GM04503 (cell line): ENCODE data around the gene GADD45A.

Source experiments
- DNase-seq: peaks from one replicate; pipeline ENCODE4 v3.0.0-alpha.2; 2012; ENCODE audit warnings: low read depth

Gene GADD45A

DNA sequence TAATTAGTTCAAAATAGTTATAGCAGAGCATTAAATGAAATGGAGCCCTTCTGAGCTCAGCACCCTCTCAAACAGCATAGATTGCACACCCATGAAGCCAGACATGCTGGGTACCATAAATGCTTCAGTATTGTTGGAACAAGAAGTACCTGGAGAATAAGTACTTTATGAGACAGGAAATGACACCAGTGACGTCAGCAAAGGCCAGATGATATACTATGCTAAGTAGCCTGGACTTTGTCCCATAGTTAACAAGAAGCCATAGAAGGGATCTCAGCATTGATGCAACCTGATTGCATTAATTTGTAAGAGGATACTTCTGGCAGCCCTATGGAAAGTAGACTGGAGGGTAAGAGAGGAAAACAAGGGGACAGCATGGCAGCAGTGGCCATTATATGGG, 16.3 kb upstream of the GADD45A start:
- no peak for DNase-seq

DNA sequence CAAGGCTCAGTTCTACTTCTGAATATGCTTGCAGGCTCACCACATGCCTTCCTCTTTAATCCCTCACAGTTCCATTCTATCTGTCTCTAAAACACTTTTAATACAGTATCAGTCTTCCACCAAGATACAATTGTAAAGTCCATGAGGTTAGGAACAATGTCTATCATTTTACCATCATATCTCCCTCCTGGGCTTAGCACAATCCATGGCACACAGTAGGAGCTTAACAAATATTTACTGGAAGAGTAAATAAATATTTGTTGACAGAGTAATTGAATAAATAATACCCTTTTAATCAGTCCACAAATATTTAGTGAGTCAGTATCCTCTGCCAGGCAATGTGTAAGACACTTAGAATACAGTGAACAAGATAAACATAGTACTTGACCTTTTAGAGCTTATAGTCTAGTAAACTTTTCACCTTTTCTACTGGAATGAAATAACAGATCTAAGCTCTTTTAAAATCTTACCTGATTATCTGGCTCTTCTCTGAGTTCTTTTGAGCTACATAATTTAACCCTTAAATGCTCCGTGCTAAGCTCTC, 12.7 kb upstream of the GADD45A start:
- DNase-seq, result no peak

DNA sequence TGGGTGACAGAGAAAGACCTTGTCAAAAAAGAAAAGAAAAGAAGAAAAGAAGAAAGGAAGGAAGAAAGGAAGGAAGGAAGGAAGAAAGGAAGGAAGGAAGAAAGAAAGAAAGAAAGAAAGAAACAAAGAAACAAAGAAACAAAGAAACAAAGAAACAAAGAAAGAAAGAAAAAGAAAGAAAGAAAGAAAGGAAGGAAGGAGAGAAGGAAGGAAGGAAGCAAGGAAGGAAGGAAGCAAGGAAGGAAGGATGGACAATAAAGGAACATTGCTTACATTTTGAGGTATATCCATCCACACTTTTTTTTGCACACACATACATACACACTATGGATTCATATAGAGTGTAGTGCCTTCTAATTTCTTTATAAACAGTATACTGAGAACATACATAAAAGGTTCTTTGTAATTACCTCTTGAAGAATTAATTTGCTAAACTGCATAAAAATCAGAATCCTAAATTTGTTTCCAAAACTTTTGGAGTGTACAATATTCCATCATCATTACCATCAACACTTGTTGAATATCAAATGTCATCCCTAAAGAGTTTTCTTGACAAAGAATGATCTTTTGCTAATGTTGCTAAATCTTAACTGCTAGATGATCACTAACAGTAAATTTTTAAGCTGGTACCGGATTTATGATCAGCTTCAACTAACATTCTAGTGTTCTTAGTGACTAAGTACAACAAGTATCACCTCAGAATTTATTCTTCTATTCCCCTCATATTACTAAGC, 11.4 kb upstream of the GADD45A start:
- no peak for DNase-seq

DNA sequence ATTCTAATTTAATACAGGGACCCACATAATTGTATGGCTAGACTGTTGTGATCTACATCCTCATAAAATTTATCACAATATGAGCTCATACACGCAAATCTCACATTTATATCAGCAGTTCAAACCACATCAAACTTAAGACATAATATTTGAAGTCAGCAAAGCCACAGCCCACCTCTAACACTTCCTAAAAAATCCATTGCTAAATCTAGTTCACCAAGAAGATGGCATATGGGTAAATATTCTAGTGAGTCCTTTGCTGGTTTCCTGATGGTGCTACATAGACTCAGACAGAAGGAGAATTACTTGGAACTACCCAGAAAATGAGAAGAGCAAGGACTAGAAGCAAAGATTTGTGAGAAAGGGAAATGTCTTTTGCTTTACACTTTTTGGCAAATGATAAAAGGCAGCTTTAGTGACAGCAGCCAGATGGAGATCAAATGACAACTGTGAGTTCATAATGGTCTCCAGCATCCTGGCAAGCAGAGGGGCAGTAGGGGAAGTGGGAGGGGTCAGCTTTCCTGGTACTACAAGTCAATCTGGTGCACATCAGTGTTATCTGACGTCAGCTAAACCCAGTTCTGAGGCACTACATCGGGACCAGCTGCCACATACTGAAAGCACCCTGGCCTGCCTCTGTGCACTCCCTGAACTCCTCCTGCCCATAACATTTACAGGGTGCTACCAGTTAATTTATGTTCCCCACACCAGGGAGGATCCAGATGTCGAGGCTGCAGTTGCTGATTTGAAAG, 10.6 kb upstream of the GADD45A start:
- no peak for DNase-seq

DNA sequence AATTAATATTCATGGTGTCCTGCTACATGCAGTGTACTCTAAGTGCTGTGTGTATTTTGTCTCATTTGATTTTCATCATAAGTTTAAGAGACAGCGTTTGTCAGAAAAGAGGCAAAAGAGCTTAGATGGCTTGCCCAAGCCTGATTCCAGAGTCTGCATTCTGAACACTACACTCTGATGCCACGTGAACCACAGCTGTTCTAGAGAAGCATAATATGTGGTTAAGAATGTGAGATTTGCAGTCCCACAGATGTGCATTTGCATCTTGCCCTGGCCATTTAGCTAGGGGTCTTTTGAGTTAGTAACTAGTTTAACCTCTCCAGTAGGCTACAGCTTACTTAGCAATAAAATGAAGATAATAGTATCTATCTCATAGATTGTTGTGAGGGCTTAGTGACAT, 9.2 kb upstream of the GADD45A start:
- DNase-seq, result no peak

DNA sequence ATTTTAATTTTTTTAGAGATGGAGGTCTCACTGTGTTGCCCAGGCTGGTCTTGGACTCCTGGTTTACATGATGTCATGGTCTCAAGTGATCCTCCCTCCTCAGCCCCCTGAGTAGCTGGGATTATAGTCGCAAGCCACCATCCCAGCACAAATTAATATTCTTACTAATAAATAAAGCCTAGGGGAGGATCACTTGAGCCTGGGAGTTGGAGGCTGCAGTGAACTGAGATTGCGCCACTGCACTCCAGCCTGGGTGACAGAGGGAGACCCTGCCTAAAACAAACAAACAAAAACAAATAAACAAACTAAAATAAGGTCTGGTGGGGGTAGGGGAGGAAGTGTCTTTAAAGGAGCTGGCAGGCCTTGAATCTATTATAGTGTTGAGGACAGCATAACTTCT, 8.7 kb upstream of the GADD45A start:
- no peak for DNase-seq

DNA sequence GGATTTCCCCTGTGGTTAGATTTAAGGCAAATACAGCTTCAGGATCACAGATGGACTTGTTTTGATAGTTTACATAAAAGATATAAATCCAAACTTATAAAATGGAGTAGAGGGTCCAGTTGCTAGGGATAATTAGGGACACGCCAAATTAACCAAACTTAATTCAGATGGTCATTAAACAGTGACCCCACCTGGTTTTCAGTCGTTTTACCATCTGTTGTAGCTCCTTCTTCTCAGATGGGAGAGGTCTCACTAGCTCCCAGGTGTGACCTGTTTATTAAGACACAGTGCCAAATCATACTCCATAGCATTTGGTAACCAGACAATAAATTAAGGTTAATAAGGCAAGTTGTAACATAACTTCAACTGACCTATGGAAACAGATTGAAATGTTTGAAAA, 8.1 kb upstream of the GADD45A start:
- DNase-seq, result no peak

DNA sequence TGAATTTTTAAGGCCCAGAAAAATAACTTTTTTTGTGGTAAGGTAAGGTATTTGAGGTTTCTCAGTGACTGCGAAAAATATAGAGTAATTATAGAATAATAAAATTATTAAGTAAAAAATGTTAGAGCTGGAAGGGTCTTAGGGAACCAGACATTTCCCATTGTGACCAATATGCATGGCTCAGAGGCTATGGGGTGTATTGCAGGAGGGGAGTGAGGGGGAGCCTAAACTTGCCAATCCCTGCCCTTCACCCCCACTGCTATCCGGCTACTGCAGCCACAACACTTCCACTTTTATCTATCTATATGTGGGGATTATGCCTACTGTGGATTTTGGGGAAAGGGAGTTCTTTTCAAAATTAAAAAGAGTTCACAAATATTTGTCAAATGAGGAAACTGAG, 7.6 kb upstream of the GADD45A start:
- DNase-seq, result no peak

DNA sequence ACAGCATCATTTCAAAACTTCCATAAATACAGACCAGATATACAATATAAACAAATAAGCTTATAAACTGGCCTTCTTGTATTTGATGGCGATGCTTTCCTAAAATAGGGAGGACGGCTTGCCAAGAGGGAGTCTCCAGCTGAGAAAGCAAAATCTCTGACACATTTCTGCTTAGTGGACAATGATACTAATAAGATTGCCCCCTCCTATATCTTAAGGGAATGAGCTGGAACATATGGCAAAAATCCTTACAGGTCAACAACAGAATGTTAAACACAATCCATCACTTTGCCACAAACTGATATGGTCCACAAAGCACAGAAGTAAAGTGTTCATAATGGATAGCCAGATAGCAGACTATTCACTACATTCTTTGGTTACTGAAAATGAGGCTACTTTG, 7.1 kb upstream of the GADD45A start:
- DNase-seq, result no peak

DNA sequence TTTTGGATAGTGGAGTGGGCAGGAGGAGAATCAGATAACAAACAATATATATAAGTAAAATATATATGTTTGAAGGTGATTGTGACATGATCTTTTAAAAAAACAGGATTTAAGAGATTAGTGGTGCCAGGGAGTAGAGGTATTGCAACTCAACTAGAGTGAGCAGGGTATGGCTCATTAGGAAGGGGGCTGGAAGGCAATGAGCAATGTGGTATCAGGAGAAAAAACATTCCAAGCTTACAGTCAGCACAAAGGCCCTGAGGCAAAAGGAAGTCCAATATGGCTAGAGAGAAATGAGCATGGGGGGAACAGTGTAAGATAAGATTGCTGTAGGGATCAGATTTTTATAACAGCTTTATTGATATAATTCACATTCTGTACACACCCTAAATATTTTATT, 5.3 kb upstream of the GADD45A start:
- no peak for DNase-seq

DNA sequence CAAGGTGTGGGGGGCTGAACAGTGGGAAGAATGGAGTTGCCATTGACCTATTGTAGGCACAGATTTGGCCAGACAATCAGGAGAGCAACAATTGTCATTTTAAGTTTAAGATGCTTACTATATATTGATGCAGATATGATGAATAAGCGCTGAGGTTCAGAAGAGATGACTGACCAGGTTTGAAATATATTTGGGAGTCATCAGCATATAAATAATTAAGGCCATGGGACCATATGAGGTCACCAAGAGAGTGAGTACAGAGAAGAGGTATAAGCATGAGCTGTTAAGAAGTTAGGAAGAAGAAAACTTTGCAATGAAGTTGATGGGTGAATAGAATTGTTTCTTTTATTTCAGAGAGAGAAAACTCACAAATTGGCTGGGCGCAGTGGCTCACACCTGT, 4.5 kb upstream of the GADD45A start:
- no peak for DNase-seq

DNA sequence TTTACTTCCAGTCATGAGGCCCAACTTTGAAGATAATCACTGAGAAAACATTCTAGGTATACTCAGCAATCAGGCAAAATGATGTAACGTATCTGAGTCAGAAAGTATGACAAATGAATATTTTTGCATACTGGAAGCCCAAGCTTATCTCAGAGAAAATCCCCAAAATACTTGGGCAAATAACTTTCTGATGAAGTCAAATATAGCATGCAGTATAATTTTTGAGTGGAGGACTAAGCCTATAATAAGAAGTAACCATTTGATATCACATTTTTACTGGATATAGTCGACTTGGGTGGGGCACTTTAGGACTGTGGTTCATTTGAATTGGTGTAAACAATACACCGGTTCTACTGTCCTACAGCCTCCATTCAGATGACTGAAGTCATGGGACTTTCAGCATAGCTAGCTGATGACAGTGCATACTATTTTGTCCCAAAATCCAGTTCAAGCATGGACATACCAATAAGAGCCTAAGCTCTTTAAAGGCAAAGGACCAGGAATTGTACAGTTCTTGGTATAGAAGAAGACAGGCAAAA, 2.3 kb upstream of the GADD45A start:
- peak; percentile 84 for DNase-seq

DNA sequence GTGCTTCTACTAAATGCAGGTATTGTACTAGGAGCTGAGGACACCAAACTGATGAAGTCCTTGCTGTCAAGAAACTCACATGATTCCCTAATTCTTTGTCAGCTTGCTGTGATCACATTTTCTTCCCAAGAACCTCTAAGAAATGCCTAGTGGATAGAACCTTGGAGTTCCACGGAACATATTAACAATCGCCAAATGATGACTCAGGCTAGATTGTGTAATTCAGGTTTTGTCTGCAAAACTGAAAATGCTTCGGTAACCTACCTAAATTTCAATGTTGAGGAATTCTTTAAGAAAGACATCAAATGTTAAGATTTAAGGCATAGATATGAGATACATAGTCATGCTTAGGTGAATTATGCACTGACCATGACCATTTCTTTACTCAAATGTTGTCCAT, 1.7 kb upstream of the GADD45A start:
- DNase-seq, result peak; percentile 53

DNA sequence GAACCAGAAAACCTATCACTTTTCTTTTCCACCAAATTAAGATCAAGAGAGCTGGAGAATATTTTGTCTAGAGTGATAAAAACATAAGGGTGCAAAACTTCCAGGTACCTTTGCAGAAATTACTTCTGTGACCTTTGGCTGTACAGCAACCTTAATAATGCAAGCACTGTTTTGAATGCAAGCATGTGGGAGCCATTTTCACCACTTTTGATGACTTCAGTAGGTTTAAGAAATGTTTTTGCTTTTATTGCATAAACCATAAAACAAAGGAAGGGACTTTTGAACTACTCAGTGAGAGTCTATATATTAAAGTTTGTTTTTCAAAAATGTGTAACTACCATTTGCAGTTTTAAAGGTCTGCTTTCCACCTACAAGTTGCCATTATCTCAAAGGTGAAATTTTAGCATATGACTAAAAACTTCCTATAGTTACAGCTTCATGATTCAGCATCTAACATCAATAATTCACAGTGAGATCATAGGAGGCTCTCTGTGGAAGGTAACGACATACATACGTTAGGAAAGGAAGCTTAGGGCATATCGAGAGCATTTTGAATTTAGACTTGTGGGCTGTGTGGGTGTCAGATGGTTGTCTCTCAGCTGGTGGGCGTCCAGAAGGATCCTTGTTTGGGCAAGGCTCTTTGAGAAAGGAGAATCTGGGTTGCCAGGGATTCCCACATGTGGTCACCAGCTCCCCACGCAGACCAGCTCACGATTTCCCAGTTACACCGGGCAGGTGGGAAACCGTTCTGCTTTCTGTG, 1.1 kb upstream of the GADD45A start:
- DNase-seq, result no peak

DNA sequence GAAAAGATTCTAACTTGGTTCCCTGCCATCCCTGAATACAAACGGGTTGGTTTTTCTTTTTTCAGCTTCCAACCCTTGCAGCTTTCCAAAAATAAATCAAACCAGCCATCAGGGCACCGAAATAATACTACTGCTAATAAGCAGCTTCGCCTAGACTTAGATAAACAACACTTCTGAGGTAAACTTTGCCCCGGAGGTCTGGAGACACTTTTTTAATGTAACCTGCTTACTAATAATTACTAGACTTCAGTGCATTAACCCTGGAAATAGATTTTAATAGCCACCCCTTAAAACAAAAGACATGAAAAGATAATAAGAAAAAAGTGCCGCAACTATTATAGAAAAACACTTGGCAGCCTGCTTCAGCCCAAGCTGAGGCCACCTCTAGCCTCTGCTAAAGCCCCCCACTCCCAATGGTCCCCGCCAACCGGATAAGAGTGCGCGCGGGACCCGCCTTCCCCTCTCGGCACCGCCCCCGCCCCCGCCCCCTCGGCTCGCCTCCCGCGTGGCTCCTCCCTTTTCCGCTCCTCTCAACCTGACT, 405 bp upstream of the GADD45A start:
- no peak for DNase-seq

DNA sequence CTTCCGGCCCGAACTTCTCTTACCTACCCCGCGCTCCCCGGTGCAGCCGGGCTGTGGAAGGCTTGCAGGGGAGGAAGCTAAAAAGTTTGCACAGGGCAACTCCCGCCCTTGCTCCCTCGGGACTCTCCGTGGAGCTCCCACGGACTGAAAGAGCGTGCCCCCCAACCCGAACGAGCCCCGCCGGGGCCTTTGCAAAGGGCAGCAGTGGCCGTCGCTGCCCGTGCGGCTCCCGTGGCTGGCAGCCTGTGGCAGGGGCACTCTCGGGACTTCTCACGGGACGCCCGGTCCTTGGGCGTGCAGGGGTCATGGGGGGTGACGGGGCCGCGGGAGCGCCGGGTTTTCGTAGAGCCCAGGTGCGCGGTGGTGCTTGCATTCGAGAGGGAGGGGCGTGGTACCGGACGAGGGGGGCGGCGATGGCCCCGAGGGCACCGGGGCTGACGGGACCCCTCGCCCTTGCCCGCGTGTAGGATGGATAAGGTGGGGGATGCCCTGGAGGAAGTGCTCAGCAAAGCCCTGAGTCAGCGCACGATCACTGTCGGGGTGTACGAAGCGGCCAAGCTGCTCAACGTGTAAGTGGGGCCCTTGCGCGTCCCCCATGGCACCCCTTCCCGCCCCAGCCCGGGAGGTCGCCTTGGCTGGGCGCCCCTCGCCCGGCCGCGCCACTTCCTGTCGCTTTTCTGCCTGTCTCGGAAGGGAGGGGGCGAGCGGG, 711 bp downstream of the GADD45A start:
- DNase-seq, result no peak

DNA sequence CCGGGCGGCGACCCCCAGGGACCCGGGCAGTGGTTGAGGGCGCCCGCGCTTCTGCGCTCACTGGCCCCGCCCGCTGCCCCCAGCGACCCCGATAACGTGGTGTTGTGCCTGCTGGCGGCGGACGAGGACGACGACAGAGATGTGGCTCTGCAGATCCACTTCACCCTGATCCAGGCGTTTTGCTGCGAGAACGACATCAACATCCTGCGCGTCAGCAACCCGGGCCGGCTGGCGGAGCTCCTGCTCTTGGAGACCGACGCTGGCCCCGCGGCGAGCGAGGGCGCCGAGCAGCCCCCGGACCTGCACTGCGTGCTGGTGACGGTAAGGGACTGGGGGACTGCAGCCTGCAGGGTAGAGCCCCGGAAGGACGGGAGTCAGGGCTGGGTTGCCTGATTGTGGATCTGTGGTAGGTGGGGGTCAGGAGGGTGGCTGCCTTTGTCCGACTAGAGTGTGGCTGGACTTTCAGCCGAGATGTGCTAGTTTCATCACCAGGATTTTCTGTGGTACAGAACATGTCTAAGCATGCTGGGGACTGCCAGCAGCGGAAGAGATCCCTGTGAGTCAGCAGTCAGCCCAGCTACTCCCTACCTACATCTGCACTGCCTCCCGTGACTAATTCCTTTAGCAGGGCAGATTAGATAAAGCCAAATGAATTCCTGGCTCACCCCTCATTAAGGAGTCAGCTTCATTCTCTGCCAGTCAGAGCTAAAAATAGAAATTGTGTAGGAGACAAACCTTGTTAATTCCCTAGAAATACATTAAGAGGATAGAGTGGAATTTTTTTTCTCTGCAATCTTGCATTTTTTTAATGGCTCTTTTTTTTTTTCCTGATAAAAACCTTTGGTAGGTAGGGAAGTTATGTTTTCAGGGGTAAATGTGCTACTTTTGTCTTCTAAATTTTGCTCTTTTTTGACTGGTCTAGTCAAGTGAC, 1.5 kb downstream of the GADD45A start:
- peak; percentile 95 for DNase-seq

DNA sequence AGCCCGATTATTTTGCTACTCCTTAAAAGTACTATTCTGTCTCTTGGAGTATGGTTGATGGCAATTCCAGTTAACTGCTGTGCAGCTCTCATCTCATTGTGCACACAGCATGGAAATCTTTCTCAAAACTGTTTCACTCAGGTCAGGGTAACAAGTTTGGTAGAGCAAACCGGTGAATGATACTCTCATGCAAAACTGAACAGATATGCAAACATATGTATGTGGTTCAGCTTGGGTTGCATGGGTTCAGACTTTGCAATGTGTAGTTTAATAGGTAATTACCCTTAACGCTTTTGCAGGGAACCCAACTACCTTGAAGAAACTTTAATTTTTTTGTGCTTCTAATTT, 2.2 kb downstream of the GADD45A start:
- DNase-seq, result no peak

DNA sequence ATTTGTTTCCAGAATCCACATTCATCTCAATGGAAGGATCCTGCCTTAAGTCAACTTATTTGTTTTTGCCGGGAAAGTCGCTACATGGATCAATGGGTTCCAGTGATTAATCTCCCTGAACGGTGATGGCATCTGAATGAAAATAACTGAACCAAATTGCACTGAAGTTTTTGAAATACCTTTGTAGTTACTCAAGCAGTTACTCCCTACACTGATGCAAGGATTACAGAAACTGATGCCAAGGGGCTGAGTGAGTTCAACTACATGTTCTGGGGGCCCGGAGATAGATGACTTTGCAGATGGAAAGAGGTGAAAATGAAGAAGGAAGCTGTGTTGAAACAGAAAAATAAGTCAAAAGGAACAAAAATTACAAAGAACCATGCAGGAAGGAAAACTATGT, 2.6 kb downstream of the GADD45A start:
- no peak for DNase-seq

DNA sequence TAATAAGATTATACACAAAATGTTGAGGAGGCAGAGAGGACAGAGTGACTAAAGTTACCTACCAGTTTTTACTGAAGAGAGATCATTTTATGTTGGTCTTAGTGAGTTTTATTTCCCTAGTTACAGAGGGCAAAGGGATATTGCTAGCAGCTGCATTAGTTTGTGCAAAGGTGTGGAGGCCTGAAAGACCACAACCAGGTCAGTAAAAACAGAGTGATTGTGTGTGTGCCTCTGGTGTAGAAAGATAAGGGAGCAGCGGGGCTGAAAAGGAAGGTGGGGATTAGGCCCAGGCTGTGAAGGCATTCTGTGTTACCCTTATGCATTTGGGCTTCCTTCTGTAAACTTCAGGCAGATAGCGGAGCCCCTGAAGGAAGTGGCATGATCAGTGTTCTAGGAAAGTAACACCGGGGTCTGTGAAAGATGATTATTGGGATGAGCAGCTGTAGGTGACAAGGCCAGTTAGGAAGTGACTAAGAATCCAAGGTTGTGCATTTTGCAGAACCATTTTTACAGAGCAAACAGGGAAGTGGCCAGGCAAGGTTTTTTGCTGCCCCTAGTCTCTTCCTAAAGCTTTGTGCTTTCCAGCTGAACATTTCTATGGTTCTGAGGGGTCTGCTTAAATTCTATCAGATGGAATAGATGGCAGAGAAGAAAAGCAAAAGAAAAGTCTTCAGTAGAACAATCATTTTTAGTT, 3.7 kb downstream of the GADD45A start:
- no peak for DNase-seq
